Dendritic cell treated with granulocyte-macrophage colony-stimulating factor and Interleukin-4, amounts not matched to agents 40 ng/mL and 50 ng/mL, for 4 days (primary cell): ENCODE results near the gene ME1.

Experiments
- H3K27ac Mint-ChIP-seq: one replicate; pipeline ENCODE4 v1.8.0; 2022; ENCODE audit warnings: mild to moderate bottlenecking, mixed read lengths
- H3K27me3 Mint-ChIP-seq: one replicate; pipeline ENCODE4 v1.8.0; 2022; ENCODE audit warnings: mild to moderate bottlenecking, mixed read lengths
- H3K36me3 Mint-ChIP-seq: one replicate; pipeline ENCODE4 v1.8.0; 2022; ENCODE audit warnings: low read depth, mixed read lengths
- H3K4me1 Mint-ChIP-seq: one replicate; pipeline ENCODE4 v1.8.0; 2022; ENCODE audit warnings: low read depth, mixed read lengths
- H3K4me3 Mint-ChIP-seq: one replicate; pipeline ENCODE4 v1.8.0; 2022; ENCODE audit warnings: mild to moderate bottlenecking, moderate library complexity, mixed read lengths
- H3K9me3 Mint-ChIP-seq: one replicate; pipeline ENCODE4 v1.8.0; 2022; ENCODE audit warnings: mixed read lengths
- intact Hi-C: fragments of 100-400 bp; cut with micrococcal nuclease; formaldehyde crosslinking; loops from one replicate; pipeline ENCODE4 v1.15.0; 2022

The ME1 gene

GRCh38 chr6:83417880-83418663 lies 12.8 kb downstream of the ME1 start:
- Mint-ChIP-seq H3K27ac (no peak overlapping the region), H3K36me3 (peaks cover 25% of the 10 kb centered on the region), H3K4me3 (no peak overlapping the region), H3K4me1 (peaks cover 22% of the 10 kb centered on the region), H3K27me3 (peaks cover 2% of the 10 kb centered on the region), H3K9me3 (no peaks in the 10 kb centered on the region)
- intact Hi-C loops, result loop anchor here (1.0 to 5.0 kb wide), 3 partner anchors 97 to 351 kb away; partner anchors contain the start of genes DOP1A and UBE3D

GRCh38 chr6:83413068-83413467 lies 17.8 kb downstream of the ME1 start:
- H3K4me1 Mint-ChIP-seq, result peaks cover 1% of the 10 kb centered on the region
- intact Hi-C loops, result no loop called here
- H3K36me3 Mint-ChIP-seq, result peaks cover 4% of the 10 kb centered on the region
- H3K4me3 Mint-ChIP-seq, result no peak overlapping the region
- no peak overlapping the region for H3K27ac Mint-ChIP-seq
- no peaks in the 10 kb centered on the region for H3K9me3 Mint-ChIP-seq
- H3K27me3 Mint-ChIP-seq, result peaks cover 4% of the 10 kb centered on the region

GRCh38 chr6:83411731-83412130 lies 19.1 kb downstream of the ME1 start:
- Mint-ChIP-seq H3K36me3 (peaks cover 17% of the 10 kb centered on the region), H3K27ac (no peak overlapping the region), H3K27me3 (peaks cover 4% of the 10 kb centered on the region), H3K4me3 (no peak overlapping the region), H3K9me3 (peaks cover 5% of the 10 kb centered on the region), H3K4me1 (no peaks in the 10 kb centered on the region)
- intact Hi-C loops, result no loop called here

GRCh38 chr6:83403191-83403590 lies 27.7 kb downstream of the ME1 start:
- H3K4me1 Mint-ChIP-seq, result peaks cover 11% of the 10 kb centered on the region
- intact Hi-C loops, result no loop called here
- H3K27ac Mint-ChIP-seq, result no peak overlapping the region
- H3K4me3 Mint-ChIP-seq, result no peak overlapping the region
- H3K36me3 Mint-ChIP-seq, result peaks cover 36% of the 10 kb centered on the region
- H3K9me3 Mint-ChIP-seq, result peaks cover 24% of the 10 kb centered on the region
- H3K27me3 Mint-ChIP-seq, result peaks cover 2% of the 10 kb centered on the region

- Mint-ChIP-seq H3K36me3 (peaks cover 19% of the 10 kb centered on the region), H3K27me3 (no peaks in the 10 kb centered on the region), H3K4me1 (no peaks in the 10 kb centered on the region), H3K4me3 (no peak overlapping the region), H3K27ac (no peak overlapping the region), H3K9me3 (no peaks in the 10 kb centered on the region)
- intact Hi-C loops, result no loop called here
These were observed 41.2 kb downstream of the ME1 start for GRCh38 chr6:83389606-83390005.

GRCh38 chr6:83385473-83385872 lies 45.4 kb downstream of the ME1 start:
- H3K27ac Mint-ChIP-seq, result no peak overlapping the region
- intact Hi-C loops, result no loop called here
- H3K4me3 Mint-ChIP-seq, result no peak overlapping the region
- H3K36me3 Mint-ChIP-seq, result no peaks in the 10 kb centered on the region
- no peaks in the 10 kb centered on the region for H3K9me3 Mint-ChIP-seq
- no peaks in the 10 kb centered on the region for H3K4me1 Mint-ChIP-seq
- no peaks in the 10 kb centered on the region for H3K27me3 Mint-ChIP-seq

- intact Hi-C loops, result no loop called here
- H3K4me3 Mint-ChIP-seq, result no peak overlapping the region
- no peaks in the 10 kb centered on the region for H3K27me3 Mint-ChIP-seq
These were observed 46.1 kb downstream of the ME1 start for GRCh38 chr6:83384751-83385150.

GRCh38 chr6:83381949-83382348 lies 48.9 kb downstream of the ME1 start:
- intact Hi-C loops, result no loop called here
- Mint-ChIP-seq H3K27me3 (no peaks in the 10 kb centered on the region), H3K9me3 (no peaks in the 10 kb centered on the region), H3K27ac (no peak overlapping the region), H3K4me3 (no peak overlapping the region), H3K36me3 (no peaks in the 10 kb centered on the region), H3K4me1 (no peaks in the 10 kb centered on the region)

More at GRCh38 chr6:83384751-83385150, 46.1 kb downstream of the ME1 start:
- Mint-ChIP-seq H3K27ac (no peak overlapping the region), H3K36me3 (no peaks in the 10 kb centered on the region), H3K9me3 (no peaks in the 10 kb centered on the region), H3K4me1 (no peaks in the 10 kb centered on the region)

GRCh38 chr6:83378621-83379388 lies 52.0 kb downstream of the ME1 start:
- Mint-ChIP-seq H3K27me3 (no peaks in the 10 kb centered on the region), H3K36me3 (no peaks in the 10 kb centered on the region), H3K9me3 (no peaks in the 10 kb centered on the region), H3K4me3 (no peak overlapping the region), H3K27ac (no peak overlapping the region), H3K4me1 (no peaks in the 10 kb centered on the region)
- intact Hi-C loops, result no loop called here

- H3K4me3 Mint-ChIP-seq, result no peak overlapping the region
- no peaks in the 10 kb centered on the region for H3K4me1 Mint-ChIP-seq
- no peaks in the 10 kb centered on the region for H3K36me3 Mint-ChIP-seq
- H3K9me3 Mint-ChIP-seq, result no peaks in the 10 kb centered on the region
- no peaks in the 10 kb centered on the region for H3K27me3 Mint-ChIP-seq
- intact Hi-C loops, result no loop called here
- H3K27ac Mint-ChIP-seq, result no peak overlapping the region
These were observed 59.4 kb downstream of the ME1 start for GRCh38 chr6:83371423-83371822.

- no peaks in the 10 kb centered on the region for H3K9me3 Mint-ChIP-seq
These were observed 60.3 kb downstream of the ME1 start for GRCh38 chr6:83370567-83370966.

GRCh38 chr6:83369692-83370091 lies 61.2 kb downstream of the ME1 start:
- no peaks in the 10 kb centered on the region for H3K9me3 Mint-ChIP-seq
- intact Hi-C loops, result no loop called here
- no peaks in the 10 kb centered on the region for H3K36me3 Mint-ChIP-seq
- no peaks in the 10 kb centered on the region for H3K4me1 Mint-ChIP-seq
- no peaks in the 10 kb centered on the region for H3K27me3 Mint-ChIP-seq
- H3K4me3 Mint-ChIP-seq, result no peak overlapping the region
- no peak overlapping the region for H3K27ac Mint-ChIP-seq

More at GRCh38 chr6:83370567-83370966, 60.3 kb downstream of the ME1 start:
- Mint-ChIP-seq H3K4me3 (no peak overlapping the region), H3K4me1 (no peaks in the 10 kb centered on the region), H3K36me3 (no peaks in the 10 kb centered on the region), H3K27ac (no peak overlapping the region), H3K27me3 (no peaks in the 10 kb centered on the region)
- intact Hi-C loops, result no loop called here

GRCh38 chr6:83368577-83368976 lies 62.3 kb downstream of the ME1 start:
- Mint-ChIP-seq H3K27me3 (no peaks in the 10 kb centered on the region), H3K9me3 (no peaks in the 10 kb centered on the region), H3K4me1 (no peaks in the 10 kb centered on the region), H3K4me3 (no peak overlapping the region), H3K36me3 (no peaks in the 10 kb centered on the region), H3K27ac (no peak overlapping the region)
- intact Hi-C loops, result no loop called here

- H3K4me1 Mint-ChIP-seq, result no peaks in the 10 kb centered on the region
- H3K4me3 Mint-ChIP-seq, result no peak overlapping the region
- no peaks in the 10 kb centered on the region for H3K9me3 Mint-ChIP-seq
- H3K36me3 Mint-ChIP-seq, result peaks cover 3% of the 10 kb centered on the region
- intact Hi-C loops, result no loop called here
- H3K27me3 Mint-ChIP-seq, result no peaks in the 10 kb centered on the region
- H3K27ac Mint-ChIP-seq, result no peak overlapping the region
These were observed 63.7 kb downstream of the ME1 start for GRCh38 chr6:83367104-83367503.
